GM21447 (cell line): ENCODE measurements around the gene FKBP1A.

ENCODE experiments used
- ATAC-seq: cut with Tn5 transposase; IDR thresholded peaks from one replicate; pipeline ENCODE4 v1.9.1; 2021; ENCODE audit not compliant: unreplicated experiment

The FKBP1A gene

DNA sequence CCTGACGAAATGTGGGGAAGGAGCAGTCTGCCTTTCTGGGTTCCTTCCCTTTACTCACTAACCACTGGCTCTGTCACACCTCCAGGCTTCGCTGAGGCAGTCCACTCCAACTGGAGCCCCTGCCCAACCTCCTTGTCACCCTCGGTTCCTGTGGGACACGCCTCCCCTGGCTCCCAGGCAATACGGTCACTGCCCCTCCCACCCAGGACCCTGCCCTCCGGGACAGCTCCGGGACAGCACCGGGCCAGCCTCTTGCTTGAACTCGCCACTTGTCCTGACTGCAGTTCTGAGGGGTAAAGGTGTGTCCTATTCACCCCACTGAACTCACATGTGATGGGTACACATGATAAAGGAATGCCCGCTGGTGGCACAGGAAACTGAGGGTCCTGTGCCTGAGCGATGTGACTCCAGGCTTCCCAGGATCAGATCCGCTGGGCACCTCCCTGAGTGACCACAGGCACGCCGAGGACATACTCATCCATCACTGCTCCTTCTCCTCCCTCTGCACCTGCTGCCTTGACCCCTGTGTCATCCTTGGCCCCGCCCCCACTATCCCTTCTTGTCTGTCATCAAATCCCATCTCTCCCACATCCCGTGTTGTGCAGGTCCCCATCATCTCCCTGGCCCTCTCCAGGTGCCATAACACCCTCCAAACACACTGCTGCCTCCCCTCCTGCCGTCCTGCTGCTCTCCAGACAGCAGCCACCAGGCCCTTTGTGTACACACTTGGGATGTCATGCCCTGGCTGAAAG lies 71.8 kb downstream of the FKBP1A start:
- ATAC-seq: no peak

DNA sequence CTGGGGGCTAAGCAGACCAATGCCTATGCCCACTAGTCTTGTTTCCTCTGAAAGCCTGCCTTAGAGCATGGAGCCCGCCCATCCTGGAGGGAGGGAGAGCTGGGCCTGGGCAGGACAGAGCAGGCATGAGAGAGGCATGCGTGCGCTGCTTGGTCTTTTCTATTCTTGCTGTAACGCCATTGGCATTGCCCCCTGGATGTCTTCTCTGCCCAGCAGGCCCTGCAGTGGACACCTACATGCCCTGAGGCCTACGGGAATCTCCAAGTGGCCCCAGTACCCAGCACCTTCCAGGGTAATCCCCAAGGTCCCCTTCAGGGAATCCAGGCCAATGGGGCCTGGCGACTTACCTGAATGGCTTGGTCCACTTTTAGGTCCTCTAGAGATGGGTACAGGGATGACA lies 72.8 kb downstream of the FKBP1A start:
- ATAC-seq: no peak

DNA sequence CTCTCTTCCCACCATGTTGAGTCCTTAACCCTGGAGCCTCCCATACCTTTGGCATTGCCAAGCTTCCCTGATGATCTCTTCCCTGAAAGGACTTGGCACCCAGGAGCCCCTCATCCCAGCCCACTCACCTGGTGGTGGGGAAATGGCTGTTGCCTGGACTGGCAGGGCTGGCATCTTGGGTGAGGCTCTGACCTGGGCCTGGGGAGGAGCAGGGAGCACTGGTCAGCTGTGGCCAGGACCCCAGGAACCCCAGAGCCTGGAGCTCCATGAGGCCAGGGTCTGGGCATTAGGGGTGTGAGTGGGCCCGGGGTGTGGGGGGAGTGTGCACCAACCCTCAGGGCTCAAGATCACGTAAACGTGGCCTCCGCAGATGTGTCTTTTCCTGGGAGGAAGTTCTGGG lies 73.4 kb downstream of the FKBP1A start:
- ATAC-seq: no peak

DNA sequence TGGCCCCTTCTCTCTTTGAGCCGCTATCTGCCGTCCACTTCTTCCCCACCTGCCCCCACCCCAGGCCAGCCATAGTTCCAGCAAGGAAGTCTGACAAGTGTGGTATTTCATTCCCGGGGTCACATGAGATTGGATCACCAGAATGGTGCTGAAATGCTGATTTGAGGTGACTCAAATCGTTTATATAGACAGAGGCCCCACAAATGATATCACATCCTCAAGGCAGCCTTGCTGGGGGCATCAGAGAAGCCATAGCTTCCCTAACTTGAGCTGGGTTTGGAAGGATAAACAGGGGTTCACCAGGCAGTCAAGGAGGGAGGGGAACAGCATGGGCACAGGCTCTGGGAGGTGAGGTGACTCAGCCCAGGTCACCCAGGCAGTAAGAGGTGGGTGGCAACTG lies 73.8 kb downstream of the FKBP1A start:
- ATAC-seq: no peak
